Activated gamma-delta T cell treated with Interleukin-2 at 50 U/mL for 16 hours (primary cell): ENCODE measurements around the gene NCOA3.

Source experiments
- DNase-seq: peaks from one replicate; pipeline ENCODE4 v3.0.0-alpha.2; 2020

Gene NCOA3

DNA sequence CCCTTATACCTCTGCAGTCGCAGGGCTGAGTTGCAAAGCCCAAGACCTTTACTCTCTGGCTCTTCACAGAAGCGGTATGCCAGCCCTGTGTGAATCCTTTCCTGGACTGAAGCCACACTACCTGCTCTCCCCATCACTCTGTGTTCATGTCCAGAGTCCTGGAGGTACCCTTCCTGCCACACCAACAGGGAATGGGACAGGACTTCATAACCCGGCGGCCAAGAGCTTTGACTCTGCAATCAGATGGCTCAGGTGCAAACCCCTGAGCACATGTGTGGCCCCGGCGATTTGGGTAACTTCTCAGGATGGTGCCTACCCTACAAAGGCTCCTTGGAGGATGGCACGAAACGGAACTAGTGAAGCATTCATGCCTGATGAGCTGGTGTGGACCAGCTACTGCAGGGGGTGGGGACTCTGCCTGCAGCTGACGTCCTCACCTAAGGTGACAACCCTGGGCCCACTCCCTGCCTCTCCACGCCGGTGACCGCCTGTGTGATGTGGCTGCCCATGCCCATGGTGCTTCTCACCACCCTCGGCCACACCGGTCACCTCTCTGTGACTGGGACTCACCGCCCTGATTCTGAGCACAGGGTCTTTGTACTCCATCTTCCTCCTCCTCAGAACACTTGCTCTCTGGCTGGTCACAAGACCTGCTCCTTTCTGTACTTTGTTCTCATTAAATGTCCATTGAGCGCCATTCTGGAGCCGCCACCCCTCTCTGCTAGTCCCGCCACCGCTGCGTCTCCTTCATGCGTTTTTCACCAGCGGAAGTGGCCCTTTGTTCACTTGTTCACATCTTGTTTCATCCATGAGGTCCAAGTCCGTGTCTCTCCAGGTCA lies 166.8 kb downstream of the NCOA3 start:
- DNase-seq, result no peak

DNA sequence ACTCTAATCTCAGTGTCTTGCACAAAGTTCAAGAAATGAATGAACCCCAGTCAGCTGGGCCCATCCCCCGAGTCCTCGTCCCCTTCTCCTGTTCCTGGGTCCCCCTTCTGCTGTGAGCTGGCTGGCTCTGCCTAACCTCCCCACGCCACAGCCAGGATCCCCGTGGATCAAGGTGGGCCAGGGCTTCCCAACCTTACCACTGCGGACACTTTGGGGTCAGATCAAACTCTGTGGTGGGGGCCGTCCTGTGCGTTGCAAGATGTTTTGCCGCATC lies 167.4 kb downstream of the NCOA3 start:
- DNase-seq, result no peak

DNA sequence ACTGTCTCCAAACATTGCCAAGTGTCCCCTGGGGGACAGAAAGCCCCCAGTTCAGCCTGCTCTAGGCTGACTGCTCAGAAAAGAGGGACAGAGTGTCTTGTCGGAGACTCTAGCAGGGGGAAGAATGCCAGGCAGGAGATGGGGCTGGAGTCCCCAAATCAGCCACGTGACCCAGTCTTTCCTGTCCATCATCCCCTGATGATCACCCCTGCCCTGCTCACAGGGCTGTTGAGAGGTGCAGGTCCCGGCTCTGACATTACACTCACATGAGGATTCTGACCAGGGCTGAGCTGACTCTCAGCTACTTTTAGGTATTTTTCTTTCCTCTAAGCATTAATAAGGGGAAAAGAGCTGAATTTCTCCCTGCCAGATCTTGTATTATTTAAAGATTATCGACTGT lies 167.8 kb downstream of the NCOA3 start:
- no peak for DNase-seq

DNA sequence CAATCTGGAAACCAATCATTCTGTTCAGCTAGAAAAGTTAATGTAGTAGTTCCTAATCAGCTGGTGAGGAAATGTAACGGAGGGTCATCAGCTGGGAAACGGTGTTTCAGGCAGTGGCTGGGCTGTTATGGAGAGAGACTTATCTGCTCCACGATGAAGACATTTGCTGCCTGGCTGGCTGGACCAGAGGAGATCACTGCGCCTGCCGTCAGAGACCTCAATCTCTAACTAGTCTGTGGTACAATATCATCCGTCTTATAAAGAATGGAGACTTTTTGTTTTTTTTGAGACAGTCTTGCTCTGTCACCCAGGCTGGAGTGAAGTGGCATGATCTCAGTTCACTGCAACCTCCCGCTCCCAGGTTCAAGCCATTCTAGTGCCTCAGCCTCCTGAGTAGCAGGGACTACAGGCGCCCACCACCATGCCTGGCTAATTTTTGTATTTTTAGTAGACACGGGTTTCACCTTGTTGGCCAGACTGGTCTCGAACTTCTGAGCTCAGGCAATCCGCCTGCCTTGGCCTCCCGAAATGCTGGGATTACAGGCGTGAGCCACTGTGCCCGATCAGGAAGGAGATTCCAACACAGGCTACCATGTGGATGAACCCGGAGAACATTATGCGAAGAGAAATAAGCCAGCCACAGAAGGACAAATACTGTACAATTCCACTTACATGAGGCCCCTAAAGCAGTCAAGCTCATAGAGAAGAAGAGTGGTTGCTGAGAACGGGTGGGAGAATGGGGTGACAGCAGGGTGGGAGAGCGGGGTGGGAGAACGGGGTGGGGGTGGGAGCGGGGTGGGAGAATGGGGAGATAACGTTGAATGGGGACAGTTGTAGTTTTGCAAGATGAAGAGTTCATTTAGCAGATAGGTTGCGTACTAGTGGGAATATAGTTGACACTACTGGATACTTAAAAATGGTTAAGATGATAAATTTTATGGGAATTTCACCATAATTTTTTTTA lies 168.5 kb downstream of the NCOA3 start:
- no peak for DNase-seq

DNA sequence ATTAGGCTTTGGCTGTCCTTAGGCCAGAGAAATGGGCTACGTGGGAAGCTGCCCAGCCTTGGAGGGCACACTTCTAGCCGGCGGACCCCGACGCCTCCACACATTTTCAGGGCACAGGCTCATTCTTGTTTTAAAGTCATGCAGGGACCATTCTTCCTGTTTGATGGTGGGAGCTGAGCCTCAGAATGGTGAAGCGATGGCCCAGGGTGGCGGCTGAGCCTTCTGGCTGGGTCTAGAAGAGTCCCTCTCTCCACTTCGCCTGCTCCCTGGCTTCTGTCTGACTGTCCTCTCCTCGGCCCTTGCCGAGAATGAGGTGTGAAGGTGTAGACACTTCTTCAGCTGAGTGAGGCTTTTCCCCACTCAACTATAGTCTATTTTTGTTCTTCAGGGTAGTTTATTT lies 169.2 kb downstream of the NCOA3 start:
- DNase-seq, result no peak

DNA sequence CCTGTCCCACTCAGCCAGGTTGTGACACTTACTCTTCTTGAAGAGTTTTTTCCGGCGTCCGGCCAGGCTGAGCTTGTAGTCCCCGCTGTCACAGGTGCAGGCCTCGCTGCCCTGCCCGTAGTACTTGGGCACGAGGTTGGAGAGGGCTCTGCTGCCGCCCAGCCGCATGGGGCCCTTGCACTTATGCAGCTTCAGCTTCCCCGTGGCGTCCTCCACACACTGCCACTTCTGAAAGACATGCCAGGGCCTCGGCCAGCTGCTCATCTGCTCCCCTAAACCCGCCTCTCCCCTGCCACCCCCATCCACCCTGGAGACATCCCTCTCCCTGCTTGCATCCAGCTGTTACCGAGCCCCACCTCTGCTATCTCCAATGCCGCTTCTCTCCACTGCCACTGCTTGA lies 170.5 kb downstream of the NCOA3 start:
- DNase-seq, result no peak

DNA sequence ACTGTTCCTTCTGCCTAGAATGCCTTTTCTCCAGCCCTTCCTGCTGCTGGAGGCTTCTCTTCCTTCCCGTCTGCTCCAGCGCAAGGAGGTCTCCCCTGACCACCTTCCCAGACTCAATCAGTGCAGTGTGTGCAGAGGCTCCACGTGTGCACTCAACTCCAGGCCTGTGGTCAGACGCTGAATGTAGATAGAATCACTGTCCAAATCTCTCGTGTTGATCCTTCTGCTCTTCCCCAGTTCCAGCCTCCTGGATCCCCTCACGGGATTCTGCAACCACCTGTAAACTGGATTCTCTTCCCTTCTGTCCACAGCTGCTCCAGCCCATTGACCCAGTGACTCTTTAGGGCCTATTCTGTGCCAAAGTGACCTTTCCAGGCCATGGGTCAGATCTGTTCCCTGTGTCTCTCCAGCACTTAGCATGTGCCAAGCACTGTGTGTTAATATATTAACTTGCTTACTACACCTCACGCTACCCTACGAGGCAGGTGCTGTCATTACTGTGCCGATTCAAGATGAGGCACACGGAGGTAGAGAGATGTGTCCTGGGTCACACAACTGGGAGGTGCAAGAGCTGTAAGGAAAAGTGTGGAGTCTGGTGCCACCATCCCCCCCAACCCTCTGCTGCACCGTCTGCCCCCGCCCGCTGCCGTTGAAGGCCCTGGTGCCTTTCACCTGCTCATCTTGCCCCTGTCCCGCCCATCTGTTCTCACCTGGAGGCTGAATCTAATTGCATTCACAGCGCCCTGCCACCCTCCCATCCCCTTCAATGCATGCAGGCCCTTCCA lies 171.4 kb downstream of the NCOA3 start:
- DNase-seq, result no peak

DNA sequence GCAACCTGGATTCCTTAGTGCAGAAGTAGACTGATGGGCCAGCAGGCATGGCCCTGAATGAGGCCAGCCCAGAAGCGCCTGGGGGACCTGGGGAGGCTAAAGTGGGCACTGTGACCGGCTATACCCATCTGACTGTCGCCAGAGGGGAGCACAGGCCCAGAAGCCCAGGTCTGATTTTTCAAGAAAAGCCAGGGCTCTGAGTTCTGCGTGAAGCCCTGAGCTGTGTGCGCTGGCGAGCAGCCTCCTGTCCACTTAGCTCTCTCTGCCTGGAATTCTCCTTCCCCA lies 171.9 kb downstream of the NCOA3 start:
- DNase-seq, result no peak

DNA sequence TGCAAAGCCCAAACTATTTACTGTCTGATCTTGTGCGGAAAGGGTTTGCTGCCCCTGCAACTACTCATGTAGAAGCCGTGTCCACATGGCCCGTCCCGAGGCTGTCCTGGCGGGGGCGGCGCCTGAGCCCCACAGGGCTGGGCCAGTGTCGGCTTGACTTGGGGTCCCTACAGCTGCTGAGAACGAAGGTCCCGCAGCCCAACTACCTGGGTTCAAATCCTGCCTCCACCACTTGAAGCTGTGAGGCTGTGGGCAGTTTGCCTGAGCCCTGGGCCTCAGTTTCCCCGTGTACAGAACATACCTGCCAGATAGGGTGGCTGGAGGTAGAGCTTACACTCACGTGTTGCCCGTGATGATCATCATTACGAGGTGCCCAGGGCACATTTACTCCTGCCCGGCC lies 172.5 kb downstream of the NCOA3 start:
- DNase-seq, result no peak

DNA sequence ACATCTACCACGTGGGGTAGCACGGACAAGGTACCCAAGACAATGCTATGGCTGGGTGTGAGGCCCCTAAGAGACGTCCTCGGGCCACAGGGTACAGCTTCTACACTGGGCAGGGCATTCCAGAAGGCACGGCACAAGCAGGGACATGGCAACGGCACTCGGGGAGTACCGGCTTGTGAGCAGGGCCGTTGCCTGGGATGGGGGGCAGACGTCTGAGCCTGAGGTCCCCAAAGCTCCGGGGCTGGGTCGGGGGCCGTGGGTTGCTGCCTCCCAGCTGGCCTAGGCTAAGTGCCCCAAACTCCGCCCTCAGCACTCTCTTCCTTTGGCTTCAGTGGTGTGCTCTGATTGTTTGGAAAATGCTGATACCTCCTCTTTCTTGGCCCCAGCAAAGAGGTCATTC lies 173.0 kb downstream of the NCOA3 start:
- no peak for DNase-seq

DNA sequence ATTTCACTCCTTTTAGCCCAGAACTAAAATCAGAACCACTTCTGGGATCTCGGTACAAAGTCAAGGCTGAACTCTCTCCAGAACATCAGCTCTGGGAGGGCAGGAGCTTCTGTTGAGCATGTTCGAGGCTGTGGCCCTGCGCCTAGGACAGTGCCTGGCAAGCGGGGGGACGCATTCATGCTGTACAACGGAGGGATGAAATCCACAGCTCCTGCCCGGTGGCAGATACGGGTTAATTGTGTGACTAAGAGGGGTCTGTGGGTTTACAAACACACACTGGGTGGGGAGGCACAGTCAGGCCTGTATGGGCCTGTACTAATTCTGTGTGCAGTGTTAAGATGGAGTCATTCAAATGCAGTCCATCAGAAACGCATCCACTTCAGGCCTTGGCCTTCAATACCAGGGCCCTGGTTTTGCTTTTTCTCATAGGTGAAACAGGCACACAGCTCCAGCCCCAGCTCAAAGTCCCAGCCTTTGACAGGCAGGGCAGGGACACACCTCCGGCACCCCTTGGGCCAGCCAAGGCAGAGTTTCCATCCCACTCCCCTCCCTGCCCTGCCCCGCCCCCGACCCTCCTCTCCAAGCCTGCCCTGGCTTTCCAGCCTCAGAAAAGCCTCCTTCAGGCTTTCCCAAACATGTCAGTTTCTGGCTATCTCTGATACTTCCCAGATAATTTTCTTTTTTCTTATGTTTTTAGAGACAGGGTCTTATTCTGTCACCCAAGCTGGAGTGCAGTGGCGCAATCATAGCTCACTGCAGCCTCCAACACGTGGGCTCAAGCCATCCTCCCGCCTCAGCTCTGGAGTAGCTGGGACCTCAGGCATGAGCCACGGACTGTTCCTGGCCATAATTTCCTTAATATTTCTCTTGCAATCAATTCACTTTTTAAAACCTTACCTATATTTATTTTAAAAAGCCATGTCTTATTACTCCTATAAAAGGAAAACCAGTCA lies 173.8 kb downstream of the NCOA3 start:
- no peak for DNase-seq

DNA sequence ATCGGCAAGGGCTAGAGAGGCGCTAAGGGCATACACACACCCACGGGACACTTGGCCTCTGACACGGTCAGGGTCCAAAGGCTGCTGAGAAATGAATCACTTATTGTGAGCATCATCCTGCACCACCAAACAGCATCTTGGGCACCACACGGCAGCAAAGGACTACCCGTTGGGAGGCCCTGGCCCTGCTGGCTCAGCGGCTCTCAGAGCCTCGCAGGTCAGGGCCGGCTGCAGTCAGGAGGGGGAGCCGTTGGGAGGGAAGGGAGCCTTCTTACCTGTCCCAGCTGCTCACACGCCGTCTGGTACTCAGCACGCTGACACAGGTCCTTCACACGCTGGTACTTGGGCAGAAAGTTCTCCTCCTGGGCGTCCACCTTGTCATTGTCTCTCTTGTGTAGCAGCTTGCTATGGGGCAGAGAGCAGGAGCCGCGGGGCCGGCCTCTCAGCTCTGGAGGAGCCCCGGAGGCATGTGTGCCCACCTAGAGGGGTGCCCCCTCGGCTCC lies 174.6 kb downstream of the NCOA3 start:
- DNase-seq, result no peak

DNA sequence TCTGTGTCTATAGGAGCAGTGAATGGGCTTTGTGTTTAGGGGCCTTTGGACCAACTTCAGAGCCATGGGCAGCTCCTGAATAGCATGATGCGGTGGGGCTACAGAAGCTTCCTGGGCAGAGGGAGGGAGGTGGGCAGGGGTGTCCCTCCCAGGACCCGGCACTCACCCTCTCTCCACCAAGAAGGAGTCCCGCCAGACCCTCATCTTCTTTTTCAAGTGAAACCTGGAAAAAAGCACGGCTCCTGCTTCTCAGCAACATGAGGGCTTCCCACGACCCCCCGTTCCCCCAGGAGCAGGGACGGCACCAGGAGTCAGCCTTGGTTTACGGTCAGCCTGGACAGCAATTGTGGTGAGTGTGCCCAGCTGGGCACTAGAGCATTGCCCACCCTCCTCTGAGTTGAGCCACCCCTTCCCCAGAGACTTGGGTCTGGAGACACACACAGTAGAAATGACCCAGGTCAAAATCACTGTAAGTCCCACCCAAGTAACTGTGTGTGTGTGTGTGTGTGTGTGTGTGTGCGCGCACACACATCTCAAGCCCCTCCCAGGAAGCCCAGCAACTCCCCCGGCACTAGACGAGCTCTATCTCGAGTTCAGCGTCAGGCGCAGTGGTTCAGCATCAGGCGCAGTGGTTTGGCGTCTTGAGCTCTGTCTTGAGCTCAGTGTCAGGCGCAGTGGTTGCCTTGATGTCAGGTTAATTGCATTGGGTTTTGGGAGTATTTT lies 175.4 kb downstream of the NCOA3 start:
- no peak for DNase-seq

DNA sequence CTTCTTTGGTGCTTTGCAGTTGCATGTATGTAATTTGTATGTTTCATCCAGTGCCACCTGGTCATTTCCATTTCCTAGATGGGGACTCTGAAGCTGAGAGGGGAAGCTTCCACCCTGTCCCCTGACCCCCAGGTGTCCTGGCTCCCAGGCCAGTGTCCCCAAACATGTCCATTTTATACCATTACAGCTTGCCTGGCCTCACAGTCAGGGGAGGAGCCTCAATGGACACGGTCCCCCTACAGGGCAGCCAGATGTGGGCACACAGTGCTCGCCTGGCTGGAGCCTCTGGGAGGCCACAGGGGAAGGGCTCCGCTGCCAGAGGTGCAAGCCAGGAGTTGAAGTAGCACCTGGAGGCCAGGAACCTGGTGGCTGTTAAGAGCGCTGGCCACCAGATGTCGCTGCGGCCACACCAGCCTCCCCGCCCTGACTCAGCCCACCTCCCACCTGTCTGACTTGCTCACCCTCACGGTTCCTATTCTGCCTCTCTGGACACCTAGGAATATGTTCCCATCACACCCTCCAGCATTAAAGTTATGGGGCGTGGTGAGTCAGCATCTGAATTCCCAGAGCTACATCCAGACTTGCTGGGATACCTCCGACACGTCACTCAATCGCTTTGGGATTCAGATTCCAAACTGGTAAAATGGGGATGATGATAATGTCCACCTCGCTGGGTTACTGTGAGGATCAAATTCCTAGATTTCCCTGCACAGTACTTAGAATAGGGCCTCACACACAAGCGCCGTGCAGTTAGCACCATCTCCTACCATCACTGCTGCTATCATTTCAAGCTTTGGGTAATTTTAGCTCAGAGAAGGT lies 176.2 kb downstream of the NCOA3 start:
- peak; percentile 40 for DNase-seq

DNA sequence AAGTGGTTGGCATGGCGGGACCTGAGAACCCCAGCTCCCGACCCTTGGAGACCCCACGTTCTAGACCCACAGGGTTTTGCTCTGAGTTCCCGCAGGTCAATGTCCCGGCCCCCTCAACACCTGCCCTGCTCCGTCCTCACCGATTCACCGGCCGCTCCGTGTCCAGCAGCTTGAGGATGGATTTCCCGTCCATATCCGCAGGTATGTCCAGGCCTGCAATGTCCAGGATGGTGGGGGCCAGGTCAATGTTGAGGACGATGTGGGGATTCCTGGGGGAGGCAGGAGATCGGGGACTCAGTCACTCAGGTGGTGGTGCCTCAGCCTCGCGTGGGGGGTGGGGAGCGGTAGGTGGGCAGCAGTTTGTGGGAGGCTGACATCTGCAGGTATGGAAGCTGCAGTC lies 176.8 kb downstream of the NCOA3 start:
- DNase-seq, result no peak

DNA sequence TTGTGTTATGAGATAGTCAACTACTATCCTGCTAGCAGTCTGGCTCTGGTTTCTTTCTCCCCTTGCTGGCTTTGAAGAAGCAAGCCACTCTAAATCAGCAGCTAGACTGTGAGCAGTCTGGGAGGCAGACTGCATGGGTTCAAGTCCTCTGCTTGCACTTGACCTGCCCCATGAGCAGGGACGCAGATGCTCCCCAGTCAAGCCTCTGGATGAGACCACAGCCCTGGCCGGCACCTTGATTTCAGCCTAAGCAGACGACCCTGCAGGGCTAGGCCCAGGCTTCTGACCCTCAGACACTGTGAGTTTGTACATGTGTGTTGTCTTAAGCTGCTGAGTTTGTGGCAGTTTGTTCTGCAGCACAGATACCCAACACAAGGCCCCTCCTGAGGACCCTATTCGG lies 177.8 kb downstream of the NCOA3 start:
- no peak for DNase-seq

DNA sequence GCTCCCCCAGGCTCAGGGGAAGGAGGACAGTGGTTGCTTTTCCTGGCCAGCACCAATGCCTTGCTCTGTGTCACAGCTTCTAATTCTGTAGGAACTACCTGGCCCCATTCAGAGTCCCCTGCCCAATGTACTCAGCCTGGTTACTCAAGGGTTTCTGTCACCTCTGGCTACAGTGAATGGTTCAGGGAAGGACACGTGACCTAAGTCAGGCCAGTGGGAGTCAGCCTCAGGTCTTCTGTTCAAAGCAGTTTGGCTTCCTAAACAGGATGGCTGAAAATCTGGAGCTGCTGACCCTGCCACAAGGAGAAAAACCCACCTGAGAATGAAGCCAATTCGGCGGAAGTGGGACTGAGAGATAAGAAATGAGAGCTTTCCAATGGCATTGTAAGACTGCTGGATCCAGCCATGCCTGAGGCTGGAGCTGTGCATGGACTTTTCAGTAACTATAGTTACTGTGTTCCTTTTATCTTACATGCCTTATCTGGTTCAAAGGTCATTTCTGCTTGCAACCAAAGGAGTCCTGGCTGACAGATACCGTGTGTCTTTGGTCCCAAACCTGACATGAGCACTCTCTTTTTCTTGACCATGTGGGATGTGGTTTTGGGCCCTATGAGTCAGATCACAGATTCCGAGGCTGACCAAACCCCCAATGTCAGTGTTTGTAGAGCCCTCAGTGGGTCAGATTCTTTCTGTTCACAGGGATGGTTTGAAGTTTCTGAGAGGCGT lies 179.3 kb downstream of the NCOA3 start:
- no peak for DNase-seq

DNA sequence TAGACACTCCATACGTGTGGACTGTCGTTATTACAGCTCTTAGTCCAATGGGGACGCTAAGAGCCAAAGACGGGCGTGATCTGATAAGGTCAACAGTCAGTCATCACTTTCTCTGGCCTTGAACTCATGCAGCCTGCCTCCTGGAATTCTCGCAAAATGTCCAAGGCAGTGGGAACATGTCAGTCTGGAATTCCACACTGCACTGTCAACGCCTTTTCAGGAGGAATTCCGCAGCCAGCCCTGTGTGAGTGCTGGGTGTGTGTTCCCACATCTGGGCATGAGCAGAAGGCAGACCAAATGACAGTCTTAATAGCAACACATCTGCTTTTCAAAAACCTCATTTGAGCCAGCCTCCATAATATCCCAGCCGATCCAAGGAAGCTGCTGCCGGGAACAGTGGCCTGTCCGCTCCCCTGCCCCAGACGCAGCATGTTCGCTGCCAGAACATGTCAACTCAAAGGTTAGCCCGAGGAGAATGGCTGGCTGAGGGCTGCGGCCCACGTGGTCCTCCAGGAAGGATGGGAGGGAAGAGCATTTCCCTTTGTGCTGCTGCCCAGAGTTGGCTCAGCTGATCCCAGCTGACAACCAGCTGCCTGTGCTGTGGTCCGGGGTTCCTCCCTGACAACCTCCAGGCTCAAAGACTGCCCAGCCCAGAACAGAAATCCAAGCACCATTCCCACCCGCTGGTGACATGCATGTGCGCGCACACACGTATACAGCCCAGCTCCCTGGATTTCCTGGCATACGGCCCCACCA lies 180.5 kb downstream of the NCOA3 start:
- no peak for DNase-seq

DNA sequence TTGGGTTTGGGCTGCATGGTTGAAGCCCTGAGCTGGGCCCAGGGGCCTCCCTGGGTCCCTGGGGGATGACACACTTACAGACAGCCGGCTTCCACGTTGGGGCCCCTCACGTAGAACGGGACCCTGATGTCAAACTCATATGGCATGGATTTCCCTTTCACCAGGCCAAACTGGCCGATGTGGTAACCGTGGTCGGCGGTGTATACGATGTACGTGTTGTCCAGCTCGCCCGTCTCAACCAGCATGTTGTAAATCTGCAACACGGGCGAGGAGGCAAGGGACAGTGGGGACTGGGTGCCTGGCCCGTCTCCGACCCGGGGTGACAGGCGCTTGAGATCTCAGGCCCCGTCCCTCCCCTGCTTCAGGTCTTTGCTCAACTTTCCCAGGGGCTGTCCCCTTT lies 181.2 kb downstream of the NCOA3 start:
- DNase-seq, result no peak
